PC-3 (cell line): Measurements from ENCODE around the gene ULK3. TPM values are rescaled to one million over a fixed set of nuclear protein-coding genes. Genes with fewer than 3 reads are reported as not detected.

ENCODE experiments used
- ATAC-seq: fragments of 200-7000 bp; cut with Tn5 transposase; 2 replicates; pipeline ENCODE4 v1.9.1; 2020; ENCODE audit warnings: mild to moderate bottlenecking, moderate library complexity
- BruUV-seq: library from RNA; stranded (reverse); fragments of 400-500 nt; replicated peaks from 2 replicates; lab custom pipeline; 2021; lab: Mats Ljungman, UMichigan
- CTCF ChIA-PET: fragments of 300-600 bp; sonication (Branson Sonifier 250); formaldehyde crosslinking; loops from one replicate; lab custom pipeline; 2022; ENCODE audit warnings: antibody characterized with exemption; lab: Charles Lee
- POLR2A ChIA-PET: fragments of 300-600 bp; sonication (Branson Sonifier 250); formaldehyde crosslinking; loops from one replicate; lab custom pipeline; 2022; ENCODE audit warnings: antibody characterized with exemption; ENCODE audit not compliant: unreplicated experiment; lab: Charles Lee
- DNase-seq: peaks from one replicate; pipeline ENCODE4 v3.0.0-alpha.2; 2015
- H2AFZ ChIP-seq: fragments of 300-600 bp; sonication (generic); 2 replicates; pipeline ENCODE4 v1.6.0; 2016; ENCODE audit warnings: antibody characterized with exemption, low read length
- H3F3A ChIP-seq: fragments of 300-600 bp; sonication (generic); one replicate; pipeline ENCODE4 v1.6.0; 2017; ENCODE audit warnings: antibody characterized with exemption, low read length, control low read depth, mild to moderate bottlenecking; ENCODE audit not compliant: unreplicated experiment
- H3K27ac ChIP-seq: fragments of 300-600 bp; sonication (generic); 2 replicates; pipeline ENCODE4 v1.5.1; 2016; ENCODE audit warnings: mild to moderate bottlenecking, low read length
- H3K27me3 ChIP-seq: fragments of 300-600 bp; sonication (generic); 2 replicates; pipeline ENCODE4 v1.6.1; 2016; ENCODE audit warnings: low read length, mixed read lengths
- H3K36me3 ChIP-seq: fragments of 300-600 bp; sonication (generic); 2 replicates; pipeline ENCODE4 v1.6.1; 2016; ENCODE audit warnings: low read depth, mixed run types, low read length, mixed read lengths
- H3K4me1 ChIP-seq: fragments of 300-600 bp; sonication (generic); 2 replicates; pipeline ENCODE4 v1.5.1; 2016; ENCODE audit warnings: low read length; ENCODE audit not compliant: insufficient read depth
- H3K4me2 ChIP-seq: fragments of 300-600 bp; sonication (generic); 2 replicates; pipeline ENCODE4 v1.6.0; 2016; ENCODE audit warnings: low read length
- H3K4me3 ChIP-seq: fragments of 300-600 bp; sonication (generic); 2 replicates; pipeline ENCODE4 v1.5.1; 2016; ENCODE audit warnings: mild to moderate bottlenecking, low read length, mixed read lengths
- H3K79me2 ChIP-seq: fragments of 300-600 bp; sonication (generic); 2 replicates; pipeline ENCODE4 v1.6.1; 2017; ENCODE audit warnings: low read length, mixed read lengths
- H3K9ac ChIP-seq: fragments of 300-600 bp; sonication (generic); 2 replicates; pipeline ENCODE4 v1.6.0; 2016; ENCODE audit warnings: mild to moderate bottlenecking, low read length
- H3K9me2 ChIP-seq: fragments of 300-600 bp; sonication (generic); replicated peaks from 2 replicates; pipeline ENCODE4 v1.6.1; 2016; ENCODE audit warnings: mixed run types, low read length, mixed read lengths
- H3K9me3 ChIP-seq: fragments of 300-600 bp; sonication (generic); 2 replicates; pipeline ENCODE4 v1.6.1; 2016; ENCODE audit warnings: low read length, mixed read lengths
- H4K20me1 ChIP-seq: fragments of 300-600 bp; sonication (generic); 2 replicates; pipeline ENCODE4 v1.6.1; 2016; ENCODE audit warnings: low read length, mixed read lengths
- CTCF ChIP-seq: fragments of 300-600 bp; sonication (generic); conservative IDR thresholded peaks from 2 replicates; pipeline ENCODE4 v1.5.1; 2017; ENCODE audit warnings: antibody characterized with exemption, low read depth, mild to moderate bottlenecking, low read length
- EZH2 ChIP-seq: fragments of 300-600 bp; sonication (generic); IDR thresholded peaks from one replicate; pipeline ENCODE4 v1.6.1; 2017; ENCODE audit warnings: antibody characterized with exemption, mild to moderate bottlenecking, low read length; ENCODE audit not compliant: unreplicated experiment
- EZH2phosphoT487 ChIP-seq: fragments of 300-600 bp; sonication (generic); IDR thresholded peaks from 2 replicates; pipeline ENCODE4 v1.6.1; 2018; ENCODE audit warnings: mild to moderate bottlenecking, antibody characterized with exemption, low read length, borderline replicate concordance
- intact Hi-C: fragments of 100-400 bp; cut with micrococcal nuclease; formaldehyde crosslinking; loops from 2 replicates; pipeline ENCODE4 v1.9.0; 2023
- total RNA-seq: library from RNA; depleted of rRNA; stranded (reverse); fragments of >200 nt; gene quantifications from 2 replicates; pipeline ENCODE4 v1.2.3, GENCODE V29; 2014

The ULK3 gene
- total RNA-seq, 1 experiment from 2014 or later = 20.3 TPM

- CTCF ChIA-PET = interaction anchor here (0.9 kb wide), 1 partner anchor 10 kb away, joined by 3 read pairs; no protein-coding TSS in a partner anchor
- DNase-seq = peak; percentile 25
- POLR2A ChIA-PET = no interaction called here
- Histone ChIP-seq H3K4me3 (no peak overlapping the region), H3K27ac (no peak overlapping the region), H3F3A (no peaks in the 10 kb centered on the region), H4K20me1 (no peaks in the 10 kb centered on the region), H3K27me3 (no peaks in the 10 kb centered on the region), H3K79me2 (peaks cover 16% of the 10 kb centered on the region), H3K9me2 (no peaks in the 10 kb centered on the region), H3K9ac (no peak overlapping the region), H2AFZ (no peak overlapping the region), H3K4me1 (peaks cover 35% of the 10 kb centered on the region), H3K36me3 (peaks cover 12% of the 10 kb centered on the region; the same call in 1 of the 2 replicates), H3K4me2 (peak overlapping the region; percentile 96; the same call in 1 of the 2 replicates), H3K9me3 (no peaks in the 10 kb centered on the region)
- ATAC-seq = no peak
- TF ChIP-seq EZH2phosphoT487 (no peak), EZH2 (no peak), CTCF (no peak)
- intact Hi-C loops = no loop called here
- no TSS peak for BruUV-seq
Measured at GRCh38 chr15:74891469-74891868, 48.5 kb upstream of the ULK3 start.

- Histone ChIP-seq H3K4me1 (peaks cover 35% of the 10 kb centered on the region), H3K9me2 (no peaks in the 10 kb centered on the region), H2AFZ (peak overlapping the region; percentile 87; the same call in 1 of the 2 replicates), H3K9ac (peak overlapping the region; percentile 89), H3K36me3 (peaks cover 12% of the 10 kb centered on the region; the same call in 1 of the 2 replicates), H3K27ac (no peak overlapping the region), H3F3A (no peaks in the 10 kb centered on the region), H4K20me1 (no peaks in the 10 kb centered on the region), H3K9me3 (no peaks in the 10 kb centered on the region), H3K27me3 (no peaks in the 10 kb centered on the region), H3K79me2 (peaks cover 16% of the 10 kb centered on the region), H3K4me3 (peak overlapping the region; percentile 90), H3K4me2 (peak overlapping the region; percentile 96)
- ATAC-seq (no peak; the same call in 1 of the 2 replicates), DNase-seq (no peak)
- ChIA-PET POLR2A (no interaction called here), CTCF (interaction anchor here (0.6 kb wide), 1 partner anchor 12 kb away, joined by 7 read pairs; no protein-coding TSS in a partner anchor)
- intact Hi-C loops = no loop called here
- TF ChIP-seq EZH2 (no peak), EZH2phosphoT487 (no peak), CTCF (no peak)
- no TSS peak for BruUV-seq
Measured at GRCh38 chr15:74890665-74890960, 47.7 kb upstream of the ULK3 start.

DNA sequence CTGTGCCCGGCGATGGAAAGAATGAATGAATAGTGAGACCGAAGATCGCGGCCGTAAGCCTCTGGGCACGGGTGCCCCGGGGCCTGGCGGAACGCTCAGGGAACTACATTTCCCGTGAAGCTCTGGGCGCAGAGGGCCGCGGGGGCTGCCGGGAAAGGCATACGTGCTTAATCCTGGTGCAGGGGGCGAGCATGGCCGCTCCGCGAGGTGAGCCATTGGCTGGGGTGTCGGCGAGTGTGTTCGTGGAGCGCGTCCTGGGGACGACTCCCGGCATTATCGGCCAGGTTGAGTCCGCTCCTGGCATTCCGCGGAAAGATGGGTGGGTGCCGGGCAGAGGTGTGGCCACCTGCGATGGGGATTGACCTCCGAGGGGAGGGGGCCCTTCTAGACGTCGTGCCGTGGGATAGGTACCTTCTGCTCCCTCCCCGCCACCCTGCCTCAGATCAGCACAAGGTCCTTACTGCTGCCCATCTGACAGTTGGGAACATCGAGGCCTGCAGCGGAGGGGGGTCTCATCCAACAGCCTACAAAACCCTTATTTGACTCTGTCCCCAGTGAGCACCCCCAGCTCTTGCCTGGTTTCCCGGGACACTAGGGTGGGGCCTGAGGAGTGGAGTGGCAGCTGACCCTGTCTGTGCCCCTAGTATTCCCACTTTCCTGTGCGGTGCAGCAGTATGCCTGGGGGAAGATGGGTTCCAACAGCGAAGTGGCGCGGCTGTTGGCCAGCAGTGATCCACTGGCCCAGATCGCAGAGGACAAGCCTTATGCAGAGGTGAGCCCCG, 47.1 kb upstream of the ULK3 start, which contains the start of gene MPI:
Gene MPI, plus strand, starts transcription at position 160 of the 782 bp plus-strand sequence. Its CDS starts 32 bp downstream, at position 192.
- H3K4me2 ChIP-seq = peak within 1 kb of the TSS; percentile 96
- H2AFZ ChIP-seq = peak within 1 kb of the TSS; percentile 87
- CTCF ChIA-PET = interaction anchor here (0.6 kb wide), 1 partner anchor 11 kb away, joined by 7 read pairs; no protein-coding TSS in a partner anchor
- peak within 1 kb of the TSS; percentile 90 for H3K4me3 ChIP-seq
- H3K27me3 ChIP-seq = no peaks in the 10 kb centered on the region
- no peaks in the 10 kb centered on the region for H4K20me1 ChIP-seq
- ATAC-seq = peak; percentile 93
- peaks cover 12% of the 10 kb centered on the region; the same call in 1 of the 2 replicates for H3K36me3 ChIP-seq
- H3K79me2 ChIP-seq = peaks cover 16% of the 10 kb centered on the region
- peak; percentile 81 for DNase-seq
- H3F3A ChIP-seq = no peaks in the 10 kb centered on the region
- H3K9me2 ChIP-seq = no peaks in the 10 kb centered on the region
- peaks cover 36% of the 10 kb centered on the region for H3K4me1 ChIP-seq
- no peaks in the 10 kb centered on the region for H3K9me3 ChIP-seq
- TF ChIP-seq EZH2phosphoT487 = no peak
- peak within 1 kb of the TSS; percentile 89 for H3K9ac ChIP-seq
- intact Hi-C loops = no loop called here
- TSS peak; percentile 83 for BruUV-seq
- peak within 1 kb of the TSS; percentile 10; the same call in 1 of the 2 replicates for H3K27ac ChIP-seq
- POLR2A ChIA-PET = no interaction called here
